CD4-positive, alpha-beta T cell treated with Interleukin-2 at 100 ng/mL for 4 hours (primary cell): ENCODE results near the gene MTF1.

ENCODE experiments used
- DNase-seq: peaks from one replicate; pipeline ENCODE4 v3.0.0-alpha.2; 2020; ENCODE audit warnings: low spot score

MTF1 gene

GRCh38 chr1:37828410-37829074, 30.9 kb downstream of the MTF1 start:
- DNase-seq: no peak

DNA sequence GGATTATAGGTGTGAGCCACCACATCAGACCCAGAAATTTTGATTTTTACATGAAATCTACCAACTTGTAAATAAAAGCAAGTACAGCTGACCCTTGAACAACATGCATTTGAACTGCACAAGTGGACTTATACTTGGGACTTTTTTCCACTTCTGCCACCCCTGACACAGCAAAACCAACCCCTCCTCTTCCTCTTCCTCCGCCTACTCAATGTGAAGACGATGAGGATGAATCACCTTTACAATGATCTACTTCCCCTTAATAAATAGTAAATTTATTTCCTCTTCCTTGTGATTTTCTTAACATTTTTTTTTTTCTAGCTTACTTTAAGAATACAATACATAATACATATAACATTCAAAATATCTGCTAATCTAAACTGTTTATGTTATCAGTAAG, 33.9 kb downstream of the MTF1 start:
- no peak for DNase-seq

DNA sequence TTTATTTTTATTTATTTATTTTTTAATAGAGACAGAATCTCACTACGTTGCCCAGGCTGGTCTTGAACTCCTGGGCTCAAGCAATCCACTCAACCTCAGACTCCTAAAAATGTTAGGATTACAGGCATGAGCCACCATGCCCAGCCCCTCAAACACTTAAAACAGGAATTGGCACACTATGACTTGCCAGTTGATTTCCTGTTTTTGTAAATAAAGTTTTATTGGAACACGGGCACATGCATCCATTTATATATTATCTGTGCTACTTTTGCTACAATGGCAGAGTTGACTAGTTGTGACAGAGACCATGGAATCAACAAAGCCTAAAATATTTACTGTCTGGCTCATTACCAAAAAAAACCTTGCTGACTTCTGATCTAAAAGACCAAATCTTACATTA, 35.4 kb downstream of the MTF1 start:
- DNase-seq: no peak

DNA sequence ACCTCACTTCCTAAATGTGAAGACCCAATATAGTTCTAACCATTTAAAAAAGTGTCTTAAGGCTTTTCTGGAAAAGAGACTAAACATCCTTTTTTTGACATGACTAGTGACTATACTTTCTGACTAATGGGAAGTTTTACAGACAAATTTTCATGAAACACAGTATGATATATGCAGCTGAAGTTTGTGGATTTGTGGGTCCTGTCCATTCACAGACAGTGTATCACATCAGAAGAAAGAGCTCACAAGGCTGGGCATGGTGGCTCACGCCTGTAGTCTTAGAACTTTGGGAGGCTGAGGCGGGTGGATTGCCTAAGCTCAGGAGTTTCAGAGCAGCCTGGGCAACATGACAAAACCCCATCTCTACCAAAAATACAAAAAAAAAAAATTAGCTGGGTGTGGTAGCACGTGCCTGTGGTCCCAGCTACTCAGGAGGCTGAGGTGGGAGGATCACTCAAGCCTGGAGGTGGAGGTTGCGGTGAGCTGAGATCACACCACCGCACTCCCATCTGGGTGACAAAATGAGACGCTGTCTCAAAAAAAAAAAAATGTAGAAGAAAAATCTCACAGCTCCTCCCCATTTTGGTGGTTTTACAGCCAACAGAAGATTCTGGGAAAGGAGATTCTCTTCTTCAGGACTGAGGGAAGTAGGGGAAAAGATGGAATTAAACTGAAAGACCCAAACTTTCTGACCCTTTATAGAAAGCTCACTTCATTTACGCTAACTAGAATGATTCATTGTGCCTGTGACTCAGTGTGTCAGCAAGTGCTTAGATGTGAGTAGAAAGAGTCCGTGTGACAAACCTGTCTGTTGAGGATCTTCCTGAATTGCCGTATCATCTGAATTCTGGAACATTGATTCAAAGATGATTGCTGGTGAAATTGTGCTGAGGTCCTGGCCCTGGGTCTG, 36.2 kb downstream of the MTF1 start:
- DNase-seq: no peak

- no peak for DNase-seq
These were observed 37.9 kb downstream of the MTF1 start for GRCh38 chr1:37821481-37821880.

DNA sequence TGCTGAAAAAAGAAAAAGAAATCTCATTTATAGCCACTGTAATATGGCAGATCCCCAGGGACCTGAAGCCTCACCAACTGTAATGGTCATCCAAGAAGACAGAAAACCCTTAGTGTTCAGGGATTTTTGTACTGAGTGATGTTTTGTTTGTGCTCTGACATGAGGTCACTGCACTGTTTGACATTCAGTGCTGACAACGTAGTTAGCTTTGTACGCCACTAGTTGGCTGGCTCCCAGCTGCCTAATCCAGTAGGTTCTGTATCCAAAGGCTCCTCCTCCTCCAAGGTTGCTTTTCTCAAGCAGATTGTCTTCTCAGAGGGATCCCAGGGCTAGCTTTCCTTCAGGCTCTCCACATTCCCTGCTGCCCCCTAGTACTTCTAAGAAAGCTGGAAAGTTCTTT, 41.9 kb downstream of the MTF1 start:
- DNase-seq: no peak

DNA sequence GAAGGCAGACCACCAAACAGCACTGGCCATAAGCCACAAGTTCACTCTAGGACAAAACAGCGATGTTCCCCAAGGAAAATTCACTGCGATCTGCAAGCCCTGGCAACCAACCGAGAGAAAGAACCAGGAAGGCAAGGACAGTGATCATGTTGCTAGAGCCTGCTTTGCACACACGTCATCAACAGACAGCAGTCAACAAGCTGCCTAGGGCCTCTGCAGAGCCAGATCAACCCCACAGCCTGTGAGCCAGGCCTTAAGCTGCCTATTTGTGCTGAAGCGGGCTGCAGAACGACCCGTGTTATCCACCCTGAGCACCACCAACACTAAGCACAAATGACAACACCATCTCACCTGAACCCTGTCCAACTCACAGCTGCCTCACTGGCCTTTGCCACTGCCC, 45.1 kb downstream of the MTF1 start:
- no peak for DNase-seq

DNA sequence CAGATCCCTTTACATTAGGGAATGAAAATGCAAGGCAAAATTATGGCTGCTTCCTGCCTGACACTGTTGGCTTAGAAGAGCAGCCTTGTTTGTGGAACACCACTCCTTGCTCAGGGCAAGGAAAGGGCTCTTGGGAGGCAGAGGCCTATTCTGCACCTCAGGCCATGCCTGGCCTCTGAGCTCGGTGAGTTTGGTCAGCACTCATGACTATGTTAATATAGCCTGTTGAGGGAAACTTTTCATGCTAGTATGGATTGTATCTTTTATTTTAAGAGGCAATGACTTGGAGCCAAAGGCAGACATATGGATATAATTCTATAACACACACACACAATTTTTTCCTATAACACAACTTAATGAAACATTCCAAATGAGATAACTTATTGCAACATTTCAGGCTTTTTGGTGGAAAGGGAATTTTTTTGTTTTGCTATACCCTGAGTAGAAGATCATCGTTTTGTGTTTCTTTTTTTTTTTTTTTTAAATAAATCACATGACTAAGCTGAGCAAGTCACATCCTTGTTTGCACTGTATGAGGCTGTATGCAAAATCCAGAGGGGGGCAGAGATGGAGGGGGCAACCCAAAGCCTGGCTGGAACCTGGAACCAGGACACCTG, 45.8 kb downstream of the MTF1 start:
- DNase-seq: no peak

DNA sequence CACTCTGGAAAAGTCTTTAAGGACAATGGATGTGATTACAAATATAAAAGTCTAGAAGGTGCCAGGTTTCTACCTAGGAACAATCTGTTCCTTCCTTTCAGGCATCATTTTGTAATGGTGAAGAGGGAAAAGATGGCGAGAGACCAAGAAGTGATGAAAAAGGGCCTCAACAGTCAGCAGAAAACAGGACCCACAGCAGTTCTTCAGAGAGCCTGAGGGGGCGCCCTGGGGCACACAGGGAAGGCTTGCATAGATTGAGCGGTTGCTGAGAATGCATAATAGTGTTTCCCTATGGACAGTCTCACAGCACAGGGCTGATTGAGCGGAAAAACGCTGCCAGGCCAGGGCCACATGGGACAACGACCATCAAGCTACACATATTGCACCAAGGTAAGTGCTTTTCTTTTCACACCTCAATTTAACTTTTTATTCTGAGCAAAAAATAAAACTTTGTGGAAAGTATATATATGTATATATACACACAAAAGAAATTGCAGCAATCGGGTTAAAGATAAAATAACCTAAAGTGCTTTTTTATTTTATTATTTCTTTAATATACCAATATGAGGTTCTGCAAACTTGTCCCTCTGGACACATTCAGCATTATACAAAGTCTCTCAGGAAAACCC, 48.3 kb downstream of the MTF1 start:
- DNase-seq: peak; percentile 72

DNA sequence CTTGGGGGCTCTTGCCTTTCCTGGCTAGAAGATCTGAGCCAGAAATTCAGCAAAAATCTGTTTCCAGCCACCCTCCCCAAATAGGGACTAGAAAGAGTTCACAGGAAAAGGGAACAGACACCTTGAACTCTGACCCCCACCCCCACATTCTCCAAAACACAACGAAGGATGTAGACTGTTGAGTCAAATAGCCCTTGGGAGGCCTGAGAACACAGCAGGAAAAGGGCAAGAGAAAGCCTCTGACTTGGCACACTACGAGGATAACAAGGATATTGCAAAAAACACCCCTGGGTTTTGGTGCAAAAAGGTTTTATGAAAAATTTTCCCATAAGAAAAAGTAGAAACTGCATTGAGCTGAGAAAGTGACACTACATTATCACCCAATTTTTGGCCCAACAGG, 49.5 kb downstream of the MTF1 start:
- DNase-seq: no peak

DNA sequence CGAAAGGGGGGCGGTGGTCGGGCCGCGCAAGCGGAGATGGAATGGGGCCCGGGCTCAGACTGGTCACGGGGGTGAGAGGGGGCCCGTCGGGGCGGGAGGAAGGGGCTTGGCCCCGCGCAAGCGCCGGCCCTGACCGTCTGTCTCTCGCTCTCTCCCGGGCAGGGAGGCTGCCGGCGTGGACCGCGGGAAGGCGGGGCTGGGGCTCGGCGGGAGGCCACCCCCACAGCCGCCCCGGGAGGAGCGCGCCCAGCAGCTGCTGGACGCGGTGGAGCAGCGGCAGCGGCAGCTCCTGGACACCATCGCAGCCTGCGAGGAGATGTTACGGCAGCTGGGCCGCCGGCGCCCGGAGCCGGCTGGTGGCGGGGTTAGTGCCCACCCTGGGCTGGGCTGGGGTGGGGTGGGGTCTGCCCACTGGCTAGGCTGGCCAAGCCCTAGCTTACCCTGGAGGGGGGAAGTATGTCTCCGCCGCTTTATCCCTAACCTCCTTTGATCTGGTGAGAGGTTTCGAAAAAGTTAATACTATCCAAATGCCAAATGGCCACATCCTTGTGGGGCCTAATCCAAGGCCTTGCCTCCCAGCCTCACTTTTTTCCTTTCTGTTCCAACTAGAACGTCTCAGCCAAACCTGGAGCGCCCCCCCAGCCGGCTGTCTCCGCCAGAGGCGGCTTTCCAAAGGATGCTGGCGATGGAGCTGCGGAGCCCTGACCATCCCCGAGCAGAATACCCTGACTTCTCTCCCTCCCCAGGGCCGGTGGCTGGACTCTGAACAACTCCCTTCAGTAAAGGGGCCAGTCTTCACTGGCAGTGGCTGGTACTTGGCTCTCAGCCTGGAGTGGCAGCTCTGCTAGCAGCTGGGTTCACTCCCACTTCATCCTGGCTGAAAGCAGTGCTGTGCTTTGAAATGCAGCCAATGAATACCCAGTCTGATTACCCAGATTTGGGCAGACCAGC, 50.7 kb downstream of the MTF1 start:
- DNase-seq: no peak

- DNase-seq: peak; percentile 92
These were observed 51.6 kb downstream of the MTF1 start, which contains the start of the genes C1orf122 and YRDC for GRCh38 chr1:37807555-37808368. Gene C1orf122 (plus strand): TSS chr1:37807790. CDS start chr1:37808405, 615 bp downstream. Gene YRDC (minus strand): TSS chr1:37808208. CDS start chr1:37808180, 28 bp downstream.

DNA sequence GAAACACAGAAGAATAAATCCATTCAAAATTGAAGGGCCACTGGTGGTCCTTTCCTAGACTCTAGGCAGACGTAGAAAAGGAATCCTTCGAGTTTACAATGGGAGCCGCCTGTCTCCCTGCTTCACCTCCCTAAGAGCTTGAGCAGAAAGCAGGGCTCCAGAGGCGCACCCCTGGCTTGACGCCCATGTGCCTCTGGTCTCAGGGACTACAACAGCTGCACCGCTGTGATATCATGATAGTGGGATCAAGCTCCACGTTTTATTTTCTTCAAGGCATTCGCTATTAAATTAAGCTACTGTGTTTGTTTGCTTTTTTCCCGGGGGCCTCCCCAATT, 52.2 kb downstream of the MTF1 start:
- DNase-seq: no peak

GRCh38 chr1:37802439-37802838, 57.0 kb downstream of the MTF1 start:
- no peak for DNase-seq

- no peak for DNase-seq
These were observed 61.5 kb downstream of the MTF1 start for GRCh38 chr1:37797750-37798345.

- DNase-seq: peak; percentile 11
These were observed 63.9 kb downstream of the MTF1 start for GRCh38 chr1:37795340-37796125.

GRCh38 chr1:37794372-37795339, 64.7 kb downstream of the MTF1 start:
- DNase-seq: no peak

- DNase-seq: peak; percentile 20
These were observed 65.5 kb downstream of the MTF1 start, which contains the start of gene MANEAL for GRCh38 chr1:37793773-37794371. Gene MANEAL (plus strand): TSS chr1:37793847. CDS start chr1:37794183, 336 bp downstream.
